Vagina (tissue), 2 donors: ENCODE results near the gene METTL8.

ENCODE experiments used
- CTCF ChIP-seq, 3 experiments: fragments of 450-650 bp in 2 of 3; fragments of 200-600 bp in 1 of 3; sonication (generic) in 1 of 3; IDR thresholded peaks; one replicate each; pipeline ENCODE4 v1.5.1; 2017 to 2019; ENCODE audit warnings: antibody characterized with exemption in 3 of 3, mild to moderate bottlenecking in 2 of 3, moderate library complexity in 2 of 3
- POLR2A ChIP-seq, 2 donors: fragments of 450-650 bp; IDR thresholded peaks; one replicate each; pipeline ENCODE4 v1.6.1; 2017; ENCODE audit warnings: antibody characterized with exemption in 2 of 2, mild to moderate bottlenecking in 2 of 2, moderate library complexity in 2 of 2
- POLR2AphosphoS5 ChIP-seq, 2 donors: sonication (generic); formaldehyde crosslinking; IDR thresholded peaks; one replicate each; pipeline ENCODE4 v1.9.0; 2017; ENCODE audit warnings: antibody characterized with exemption in 2 of 2, mild to moderate bottlenecking in 2 of 2, low read depth in 1 of 2; ENCODE audit not compliant: insufficient read depth in 1 of 2

GRCh38 chr2:171407030-171407675 lies 26.6 kb downstream of the METTL8 start:
- TF ChIP-seq CTCF (IDR thresholded peaks at IDR 0.05) (no peak), POLR2AphosphoS5 (IDR thresholded peaks at IDR 0.05; ENCODE audit: insufficient read depth in 1 of 2, low read depth in 1 of 2) (no peak), POLR2A (IDR thresholded peaks at IDR 0.05) (no peak)
